ENCODE data around the gene DGKQ. TPM values are rescaled to one million over a fixed set of nuclear protein-coding genes. Genes with fewer than 3 reads are reported as not detected.
A peak's percentile ranks its signal among the peaks of the same experiment; 100 is the strongest.

DGKQ gene
- total RNA-seq = 18.8 TPM
- long read RNA-seq, full-length matches to known transcripts = 5 of 42 reads
- long read RNA-seq, partial matches to known transcripts = 21 of 42 reads
- long read RNA-seq, other reads (novel, unspliced or antisense) = 16 of 42 reads

- TF ChIP-seq CTCF (IDR thresholded peaks at IDR 0.05) = no peak
- intact Hi-C loops (cut with DNase I) = no loop called here
- DNase-seq = peak; percentile 91
- H3K36me3 ChIP-seq = no peaks in the 10 kb centered on the region
- H3K27ac ChIP-seq = no peak within 1 kb of the TSS
- no peaks in the 10 kb centered on the region for H3K9me3 ChIP-seq
- peak; percentile 97 to 98 for ATAC-seq
- H3K27me3 ChIP-seq (ENCODE audit: low read depth) = no peaks in the 10 kb centered on the region
- peak within 1 kb of the TSS; percentile 88 for H3K4me3 ChIP-seq
- H3K4me1 ChIP-seq = peaks cover 34% of the 10 kb centered on the region
Measured at GRCh38 chr4:973431-974397, at the start of gene DGKQ. DGKQ (minus strand) TSS chr4:973569; CDS start chr4:973482, 87 bp downstream.

GRCh38 chr4:1022739-1023066, 49.3 kb upstream of the DGKQ start:
- Histone ChIP-seq H3K36me3 (peaks cover 14% of the 10 kb centered on the region), H3K4me3 (no peak overlapping the region), H3K27me3 (ENCODE audit: low read depth) (no peaks in the 10 kb centered on the region), H3K9me3 (no peaks in the 10 kb centered on the region), H3K4me1 (no peaks in the 10 kb centered on the region), H3K27ac (no peak overlapping the region)
- intact Hi-C loops (cut with DNase I) = no loop called here
- DNase-seq = no peak
- TF ChIP-seq CTCF (IDR thresholded peaks at IDR 0.05) = no peak
- no peak for ATAC-seq

GRCh38 chr4:1022051-1022738, 48.8 kb upstream of the DGKQ start:
- Histone ChIP-seq H3K9me3 (no peaks in the 10 kb centered on the region), H3K27me3 (ENCODE audit: low read depth) (no peaks in the 10 kb centered on the region), H3K4me1 (no peaks in the 10 kb centered on the region), H3K36me3 (peaks cover 14% of the 10 kb centered on the region), H3K27ac (no peak overlapping the region), H3K4me3 (no peak overlapping the region)
- TF ChIP-seq CTCF (IDR thresholded peaks at IDR 0.05) = no peak
- intact Hi-C loops (cut with DNase I) = no loop called here
- no peak for DNase-seq
- ATAC-seq = no peak

- DNase-seq (no peak), ATAC-seq (no peak)
- TF ChIP-seq CTCF (IDR thresholded peaks at IDR 0.05) = no peak
Measured at GRCh38 chr4:1021386-1022050, 48.1 kb upstream of the DGKQ start.

GRCh38 chr4:1019729-1020470, 46.5 kb upstream of the DGKQ start:
- no peak overlapping the region for H3K27ac ChIP-seq
- DNase-seq = no peak
- H3K27me3 ChIP-seq (ENCODE audit: low read depth) = no peaks in the 10 kb centered on the region
- no peaks in the 10 kb centered on the region for H3K4me1 ChIP-seq
- no peak for TF ChIP-seq CTCF (IDR thresholded peaks at IDR 0.05)
- peaks cover 6% of the 10 kb centered on the region for H3K36me3 ChIP-seq
- intact Hi-C loops (cut with DNase I) = no loop called here
- no peak overlapping the region for H3K4me3 ChIP-seq
- ATAC-seq = no peak
- no peaks in the 10 kb centered on the region for H3K9me3 ChIP-seq

More at GRCh38 chr4:1021386-1022050, 48.1 kb upstream of the DGKQ start:
- Histone ChIP-seq H3K4me1 (no peaks in the 10 kb centered on the region), H3K27ac (no peak overlapping the region), H3K27me3 (ENCODE audit: low read depth) (no peaks in the 10 kb centered on the region), H3K4me3 (no peak overlapping the region), H3K9me3 (no peaks in the 10 kb centered on the region), H3K36me3 (peaks cover 14% of the 10 kb centered on the region)
- intact Hi-C loops (cut with DNase I) = no loop called here
